ENCODE measurements around the gene MAPK8IP1. TPM values are rescaled to one million over a fixed set of nuclear protein-coding genes. Genes with fewer than 3 reads are reported as not detected.
A peak's percentile ranks its signal among the peaks of the same experiment; 100 is the strongest.

MAPK8IP1 gene
- total and polyA plus RNA-seq, 2 experiments from 2014 or later, result 7.4 to 12.6 TPM

GRCh38 chr11:45922425-45923082 lies 37.1 kb downstream of the MAPK8IP1 start, which contains the start of gene LARGE2:
Gene LARGE2 (plus strand): TSS chr11:45922656. CDS start chr11:45922883, 227 bp downstream.
- DNase-seq (ENCODE audit: low read depth in 1 of 2, low spot score in 1 of 2), result peak in 1 of 2 donors; percentile 72
- Histone ChIP-seq H3K27me3 (peaks cover 45% of the 10 kb centered on the region), H3K9me3 (ENCODE audit: low read depth) (no peaks in the 10 kb centered on the region), H3K4me1 (ENCODE audit: low read depth) (no peaks in the 10 kb centered on the region), H3K27ac (no peak within 1 kb of the TSS), H3K36me3 (no peaks in the 10 kb centered on the region), H3K4me3 (peak within 1 kb of the TSS; percentile 38)
- no peak for TF ChIP-seq CTCF (IDR thresholded peaks at IDR 0.05; ENCODE audit: low read depth, low read length)

DNA sequence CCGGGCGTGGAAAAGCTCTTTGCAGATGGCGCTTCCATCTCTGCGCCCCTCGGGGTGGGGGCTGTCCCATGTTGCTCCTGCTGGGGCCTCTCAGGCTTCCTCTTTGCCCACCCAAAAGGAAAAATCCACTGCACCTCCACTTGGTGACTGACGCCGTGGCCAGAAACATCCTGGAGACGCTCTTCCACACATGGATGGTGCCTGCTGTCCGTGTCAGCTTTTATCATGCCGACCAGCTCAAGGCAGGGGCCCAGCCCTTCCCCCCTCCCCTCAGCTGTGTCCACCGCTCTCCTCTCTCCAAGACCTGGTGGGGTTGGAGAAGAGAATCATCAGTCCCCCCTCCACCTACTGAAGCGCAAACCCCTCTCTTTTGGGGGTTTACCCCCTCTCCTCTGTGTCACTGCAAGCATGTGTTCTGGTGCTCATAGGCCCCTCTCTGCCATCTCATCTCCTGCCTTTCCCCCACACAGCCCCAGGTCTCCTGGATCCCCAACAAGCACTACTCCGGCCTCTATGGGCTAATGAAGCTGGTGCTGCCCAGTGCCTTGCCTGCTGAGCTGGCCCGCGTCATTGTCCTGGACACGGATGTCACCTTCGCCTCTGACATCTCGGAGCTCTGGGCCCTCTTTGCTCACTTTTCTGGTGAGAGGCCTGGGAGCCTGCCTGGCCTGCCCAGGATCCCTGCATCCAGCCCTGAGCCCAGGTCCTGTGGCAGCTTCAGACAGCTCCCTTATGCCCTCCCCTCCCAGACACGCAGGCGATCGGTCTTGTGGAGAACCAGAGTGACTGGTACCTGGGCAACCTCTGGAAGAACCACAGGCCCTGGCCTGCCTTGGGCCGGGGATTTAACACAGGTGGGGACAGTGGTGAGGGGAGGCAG lies 38.8 kb downstream of the MAPK8IP1 start:
- H3K36me3 ChIP-seq, result no peaks in the 10 kb centered on the region

DNA sequence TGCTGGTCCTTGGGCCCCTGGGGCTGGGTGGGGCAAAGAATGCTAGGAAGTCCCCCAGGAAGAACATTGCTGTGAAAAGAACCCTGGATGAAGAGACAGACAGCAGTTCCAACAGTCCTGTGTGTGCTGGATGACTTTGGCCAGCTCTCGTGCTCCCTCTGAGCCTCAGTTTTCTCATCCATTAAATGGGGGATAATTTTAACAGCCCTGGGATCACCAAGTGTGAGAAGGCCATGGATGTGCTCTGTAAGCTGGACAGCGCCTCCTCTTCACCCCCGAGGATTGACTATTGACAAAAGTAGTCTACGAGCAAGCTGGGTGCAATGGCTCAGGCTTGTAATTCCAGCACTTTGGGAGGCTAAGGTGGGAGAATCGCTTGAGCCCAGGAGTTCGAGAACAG lies 39.5 kb downstream of the MAPK8IP1 start:
- DNase-seq (ENCODE audit: low read depth in 1 of 2, low spot score in 1 of 2), result no peak
- Histone ChIP-seq H3K27me3 (peaks cover 45% of the 10 kb centered on the region), H3K36me3 (no peaks in the 10 kb centered on the region)

More for the DNA sequence above, 38.8 kb downstream of the MAPK8IP1 start:
- H3K27me3 ChIP-seq, result peaks cover 45% of the 10 kb centered on the region
- no peak overlapping the region for H3K27ac ChIP-seq
- no peak for DNase-seq (ENCODE audit: low read depth in 1 of 2, low spot score in 1 of 2)
- H3K4me3 ChIP-seq, result no peak overlapping the region
- H3K9me3 ChIP-seq (ENCODE audit: low read depth), result no peaks in the 10 kb centered on the region
- H3K4me1 ChIP-seq (ENCODE audit: low read depth), result no peaks in the 10 kb centered on the region
- no peak for TF ChIP-seq CTCF (IDR thresholded peaks at IDR 0.05; ENCODE audit: low read depth, low read length)

GRCh38 chr11:45925550-45925949 lies 40.1 kb downstream of the MAPK8IP1 start:
- no peak for DNase-seq (ENCODE audit: low read depth in 1 of 2, low spot score in 1 of 2)
- H3K4me1 ChIP-seq (ENCODE audit: low read depth), result no peaks in the 10 kb centered on the region
- H3K9me3 ChIP-seq (ENCODE audit: low read depth), result no peaks in the 10 kb centered on the region
- TF ChIP-seq CTCF (IDR thresholded peaks at IDR 0.05; ENCODE audit: low read depth, low read length), result no peak
- no peaks in the 10 kb centered on the region for H3K36me3 ChIP-seq
- no peak overlapping the region for H3K4me3 ChIP-seq
- no peak overlapping the region for H3K27ac ChIP-seq
- H3K27me3 ChIP-seq, result peaks cover 44% of the 10 kb centered on the region

More for the DNA sequence above, 39.5 kb downstream of the MAPK8IP1 start:
- no peaks in the 10 kb centered on the region for H3K9me3 ChIP-seq (ENCODE audit: low read depth)
- no peak for TF ChIP-seq CTCF (IDR thresholded peaks at IDR 0.05; ENCODE audit: low read depth, low read length)
- no peak overlapping the region for H3K27ac ChIP-seq
- no peaks in the 10 kb centered on the region for H3K4me1 ChIP-seq (ENCODE audit: low read depth)
- no peak overlapping the region for H3K4me3 ChIP-seq

- Histone ChIP-seq H3K9me3 (ENCODE audit: low read depth) (no peaks in the 10 kb centered on the region), H3K27me3 (peaks cover 39% of the 10 kb centered on the region), H3K36me3 (no peaks in the 10 kb centered on the region), H3K27ac (no peak overlapping the region), H3K4me3 (no peak overlapping the region), H3K4me1 (ENCODE audit: low read depth) (no peaks in the 10 kb centered on the region)
- no peak for DNase-seq (ENCODE audit: low read depth in 1 of 2, low spot score in 1 of 2)
- TF ChIP-seq CTCF (IDR thresholded peaks at IDR 0.05; ENCODE audit: low read depth, low read length), result no peak
Measured at GRCh38 chr11:45926001-45926401, 40.5 kb downstream of the MAPK8IP1 start.
